Heart left ventricle (tissue), 13 donors: ENCODE measurements around the gene CSTF1.

Experiments used
- CTCF ChIP-seq, 12 donors: fragments of 200-600 bp; sonication (generic) in 4 of 12; IDR thresholded peaks; one replicate each; pipeline versions ENCODE4 v1.5.0 to v1.8.0; 2018 to 2022; ENCODE audit warnings: antibody characterized with exemption in 12 of 12, mild to moderate bottlenecking in 5 of 12
- POLR2A ChIP-seq, 2 donors: fragments of 450-650 bp; IDR thresholded peaks; one replicate each; pipeline ENCODE4 v1.6.1; 2017; ENCODE audit warnings: antibody characterized with exemption in 2 of 2, mild to moderate bottlenecking in 2 of 2, moderate library complexity in 2 of 2
- donor health status: ischemic (EF 13 %, LVEDD 7.1; RV severe dilation, severe dysfunction).
- donor health status: DM: no; HTN: yes; CAD: no.
- donor health status: DM: no; HTN: no; CAD: no.
- donor health status: ischemic (EF 25% LVEDD 6.9; RV normal size, moderate dysfunction).
- donor health status: ischemic (EF 25% LVEDD 5.7; RV mildly dilated, moderate dysfunction).
- donor health status: ischemic (EF 35%, LVEDD 5.7; RV mildly dilated, moderate dysfunction).
- donor health status: nonischemic (EF 11% LVEDD 7.7; RV severe dilation, severe dysfunction).
- donor health status: DM: yes; HTN: yes; CAD: no.
- donor health status: PGD.
- donor health status: ischemic (EF 29% LVEDD 5.4; RV normal size, mild dysfunction).
- donor health status: nonischemic (EF 23%, LVEDD 6.1; RV moderate dilation, normal function).

GRCh38 chr20:56348305-56348693 is 44.1 kb upstream of the CSTF1 start:
- no peak for TF ChIP-seq CTCF (IDR thresholded peaks at IDR 0.05)
- no peak for TF ChIP-seq POLR2A (IDR thresholded peaks at IDR 0.05)
